Tibial nerve (tissue), 4 donors: ENCODE measurements around the gene YDJC. TPM values are rescaled to one million over a fixed set of nuclear protein-coding genes. Genes with fewer than 3 reads are reported as not detected.
A peak's percentile ranks its signal among the peaks of the same experiment; 100 is the strongest.
"Not testable (repeated sequence)": the region's sequence is repeated elsewhere in the genome, so short reads cannot be mapped to it uniquely, and the experiment has no call there.

Source experiments
- DNase-seq, 2 donors: peaks; one replicate each; pipeline ENCODE4 v3.0.0-alpha.2; 2019; ENCODE audit warnings: low spot score in 2 of 2
- H3K27ac ChIP-seq, 4 donors: fragments of 200-600 bp; sonication (generic) in 3 of 4; one replicate each; pipeline ENCODE4 v1.5.1; 2017 to 2019; ENCODE audit warnings: mild to moderate bottlenecking in 1 of 4
- H3K27me3 ChIP-seq, 2 donors: fragments of 200-600 bp; sonication (generic) in 1 of 2; one replicate each; pipeline versions ENCODE4 v1.5.1 to v1.6.0; 2017 to 2019
- H3K36me3 ChIP-seq, 3 donors: fragments of 200-600 bp; sonication (generic); one replicate each; pipeline ENCODE4 v1.5.1; 2018 to 2019
- H3K4me1 ChIP-seq, 4 donors: fragments of 200-600 bp; sonication (generic) in 3 of 4; one replicate each; pipeline ENCODE4 v1.5.1; 2017 to 2019
- H3K4me3 ChIP-seq, 4 donors: fragments of 200-600 bp; sonication (generic) in 3 of 4; one replicate each; pipeline ENCODE4 v1.5.1; 2017 to 2019; ENCODE audit warnings: mild to moderate bottlenecking in 1 of 4, moderate library complexity in 1 of 4
- H3K9me3 ChIP-seq, 4 donors: fragments of 200-600 bp; sonication (generic) in 3 of 4; one replicate each; pipeline ENCODE4 v1.5.1; 2017 to 2019
- EP300 ChIP-seq, 2 donors: sonication (generic); formaldehyde crosslinking; IDR thresholded peaks; one replicate each; pipeline ENCODE4 v1.6.1; 2017; ENCODE audit warnings: antibody characterized with exemption in 2 of 2, mild to moderate bottlenecking in 1 of 2
- POLR2A ChIP-seq, 2 donors: fragments of 450-650 bp; IDR thresholded peaks; one replicate each; pipeline ENCODE4 v1.6.1; 2017; ENCODE audit warnings: antibody characterized with exemption in 2 of 2, mild to moderate bottlenecking in 2 of 2, moderate library complexity in 2 of 2
- WGBS, 2 donors: methylation state at CpG; one replicate each; pipeline ENCODE4 v1.1.5; 2018; 5-methylcytosine and 5-hydroxymethylcytosine counted together
- total RNA-seq, 4 donors: library from RNA; depleted of rRNA; stranded (reverse); fragments of >200 nt; gene quantifications; one replicate each; pipeline ENCODE4 v1.1.0, GENCODE V29; 2016
- TF ChIP-seq, protein P1 (sequence below), 5 experiments: fragments of 200-600 bp in 3 of 5; fragments of 450-650 bp in 2 of 5; sonication (generic) in 3 of 5; IDR thresholded peaks; one replicate each; pipeline ENCODE4 v1.5.1; 2016 to 2019; ENCODE audit warnings: antibody characterized with exemption in 5 of 5, mild to moderate bottlenecking in 3 of 5, moderate library complexity in 2 of 5

The YDJC gene
- total RNA-seq, 4 donors from 2014 or later = 28.0 to 61.2 (median 36.0) TPM

DNA sequence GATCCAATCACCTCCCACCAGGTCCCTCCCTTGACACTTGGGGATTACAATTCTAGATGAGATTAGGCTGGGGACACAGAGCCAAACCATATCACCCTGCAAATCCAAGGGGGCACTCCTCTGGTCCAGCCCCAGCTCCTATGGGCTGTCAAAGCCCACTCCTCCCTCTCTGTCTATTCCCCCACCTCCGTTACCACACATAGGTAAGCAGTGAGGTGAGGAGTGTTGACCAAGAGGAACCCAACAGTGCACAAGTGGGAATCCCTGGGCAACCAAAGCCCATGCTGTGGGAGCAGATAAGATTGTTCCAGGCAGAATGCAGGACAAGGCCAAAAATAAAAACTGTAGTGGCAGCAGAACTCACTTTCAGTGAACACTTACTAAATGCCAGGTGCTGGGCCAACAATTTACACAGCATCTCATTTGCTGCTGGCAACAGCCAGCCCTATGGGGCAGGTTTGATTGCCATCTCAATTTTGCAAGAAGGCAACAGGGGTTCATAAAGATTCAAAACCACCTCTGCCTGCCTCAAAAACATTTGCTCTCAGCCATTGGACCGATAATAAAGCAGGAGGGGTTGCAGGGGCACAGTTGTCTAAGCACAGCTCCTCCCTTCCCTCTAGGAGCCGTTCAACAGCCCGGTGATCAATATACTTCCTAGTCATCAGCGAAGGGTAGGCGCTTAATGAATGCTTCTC is 21.1 kb upstream of the YDJC start:
- H3K36me3 ChIP-seq = peaks cover 0 to 22% (median 0%) of the 10 kb centered on the region in 3 donors
- H3K9me3 ChIP-seq = no peaks in the 10 kb centered on the region
- H3K4me3 ChIP-seq = peak overlapping the region in 2 of 4 donors; percentile 48 to 69
- H3K4me1 ChIP-seq = peaks cover 0 to 26% (median 11%) of the 10 kb centered on the region in 4 donors
- H3K27me3 ChIP-seq = no peaks in the 10 kb centered on the region
- H3K27ac ChIP-seq = no peak overlapping the region
- TF ChIP-seq, protein P1, sequence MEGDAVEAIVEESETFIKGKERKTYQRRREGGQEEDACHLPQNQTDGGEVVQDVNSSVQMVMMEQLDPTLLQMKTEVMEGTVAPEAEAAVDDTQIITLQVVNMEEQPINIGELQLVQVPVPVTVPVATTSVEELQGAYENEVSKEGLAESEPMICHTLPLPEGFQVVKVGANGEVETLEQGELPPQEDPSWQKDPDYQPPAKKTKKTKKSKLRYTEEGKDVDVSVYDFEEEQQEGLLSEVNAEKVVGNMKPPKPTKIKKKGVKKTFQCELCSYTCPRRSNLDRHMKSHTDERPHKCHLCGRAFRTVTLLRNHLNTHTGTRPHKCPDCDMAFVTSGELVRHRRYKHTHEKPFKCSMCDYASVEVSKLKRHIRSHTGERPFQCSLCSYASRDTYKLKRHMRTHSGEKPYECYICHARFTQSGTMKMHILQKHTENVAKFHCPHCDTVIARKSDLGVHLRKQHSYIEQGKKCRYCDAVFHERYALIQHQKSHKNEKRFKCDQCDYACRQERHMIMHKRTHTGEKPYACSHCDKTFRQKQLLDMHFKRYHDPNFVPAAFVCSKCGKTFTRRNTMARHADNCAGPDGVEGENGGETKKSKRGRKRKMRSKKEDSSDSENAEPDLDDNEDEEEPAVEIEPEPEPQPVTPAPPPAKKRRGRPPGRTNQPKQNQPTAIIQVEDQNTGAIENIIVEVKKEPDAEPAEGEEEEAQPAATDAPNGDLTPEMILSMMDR (IDR thresholded peaks at IDR 0.05) = no peak
- TF ChIP-seq POLR2A (IDR thresholded peaks at IDR 0.05) (no peak), EP300 (IDR thresholded peaks at IDR 0.05) (no peak)
- DNase-seq = no peak
- 19 to 20% methylated on average over 6 of the region's 6 CpGs for WGBS, 2 donors

- Histone ChIP-seq H3K27ac (no peak overlapping the region), H3K27me3 (no peaks in the 10 kb centered on the region), H3K4me1 (peaks cover 0 to 26% (median 11%) of the 10 kb centered on the region in 4 donors), H3K4me3 (no peak overlapping the region), H3K36me3 (peaks cover 0 to 28% (median 0%) of the 10 kb centered on the region in 3 donors), H3K9me3 (no peaks in the 10 kb centered on the region)
- WGBS, 2 donors = 94 to 99% methylated on average over 7 of the region's 7 CpGs
- no peak for DNase-seq
- TF ChIP-seq EP300 (IDR thresholded peaks at IDR 0.05) (no peak), POLR2A (IDR thresholded peaks at IDR 0.05) (no peak)
- TF ChIP-seq, protein P1 (IDR thresholded peaks at IDR 0.05) = no peak
Measured at GRCh38 chr22:21650280-21650679, 20.5 kb upstream of the YDJC start.

- Histone ChIP-seq H3K4me3 (no peak overlapping the region), H3K27me3 (no peaks in the 10 kb centered on the region), H3K36me3 (peaks cover 0 to 43% (median 0%) of the 10 kb centered on the region in 3 donors), H3K4me1 (peaks cover 0 to 31% (median 13%) of the 10 kb centered on the region in 4 donors), H3K27ac (no peak overlapping the region), H3K9me3 (no peaks in the 10 kb centered on the region)
- TF ChIP-seq, protein P1 (IDR thresholded peaks at IDR 0.05) = peak; percentile 74 to 83 (median 76)
- TF ChIP-seq EP300 (IDR thresholded peaks at IDR 0.05) = no peak
- 40% methylated on average over 13 to 14 of the region's 14 CpGs for WGBS, 2 donors
- peak; percentile 71 to 90 for DNase-seq
Measured at GRCh38 chr22:21646608-21647590, 17.1 kb upstream of the YDJC start.

GRCh38 chr22:21645513-21645912 is 15.7 kb upstream of the YDJC start:
- WGBS, 2 donors = 91 to 97% methylated on average over 6 of the region's 6 CpGs
- not testable (repeated sequence) for H3K9me3 ChIP-seq, DNase-seq, H3K27ac ChIP-seq, H3K27me3 ChIP-seq, H3K4me3 ChIP-seq
- H3K4me1 ChIP-seq = peaks cover 0 to 29% (median 8%) of the 10 kb centered on the region in 4 donors
- peaks cover 0 to 43% (median 0%) of the 10 kb centered on the region in 3 donors for H3K36me3 ChIP-seq

DNA sequence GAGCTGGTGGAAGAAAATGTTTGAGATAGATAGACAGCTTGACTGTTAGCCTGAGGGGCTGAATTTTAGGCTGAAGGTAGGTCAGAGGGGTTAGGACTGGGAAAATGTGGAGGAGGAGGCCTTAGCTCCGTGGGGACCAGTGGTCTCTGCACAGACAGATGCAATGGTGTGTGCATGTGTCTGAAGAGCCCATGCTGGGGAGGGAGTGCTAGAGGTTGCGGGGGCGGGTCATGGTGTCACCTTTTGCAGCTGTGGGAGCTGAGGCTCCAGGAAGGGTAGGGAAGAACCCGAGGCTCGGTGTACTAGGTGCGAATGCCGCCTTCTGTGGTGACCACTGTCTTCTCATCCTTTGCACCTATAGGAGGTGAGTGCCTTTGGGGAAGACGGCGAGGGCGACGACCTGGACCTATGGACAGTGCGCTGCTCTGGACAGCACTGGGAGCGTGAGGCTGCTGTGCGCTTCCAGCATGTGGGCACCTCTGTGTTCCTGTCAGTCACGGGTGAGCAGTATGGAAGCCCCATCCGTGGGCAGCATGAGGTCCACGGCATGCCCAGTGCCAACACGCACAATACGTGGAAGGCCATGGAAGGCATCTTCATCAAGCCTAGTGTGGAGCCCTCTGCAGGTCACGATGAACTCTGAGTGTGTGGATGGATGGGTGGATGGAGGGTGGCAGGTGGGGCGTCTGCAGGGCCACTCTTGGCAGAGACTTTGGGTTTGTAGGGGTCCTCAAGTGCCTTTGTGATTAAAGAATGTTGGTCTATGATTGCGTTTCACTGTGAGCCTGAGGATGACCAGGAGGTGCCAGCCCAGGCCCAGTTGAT is 13.9 kb upstream of the YDJC start:
- TF ChIP-seq, protein P1 (IDR thresholded peaks at IDR 0.05) = no peak
- TF ChIP-seq EP300 (IDR thresholded peaks at IDR 0.05) (no peak), POLR2A (IDR thresholded peaks at IDR 0.05) (no peak)
- Histone ChIP-seq H3K9me3 (no peaks in the 10 kb centered on the region), H3K27ac (no peak overlapping the region), H3K27me3 (no peaks in the 10 kb centered on the region), H3K36me3 (peaks cover 0 to 33% (median 0%) of the 10 kb centered on the region in 3 donors), H3K4me1 (peaks cover 0 to 29% (median 8%) of the 10 kb centered on the region in 4 donors), H3K4me3 (no peak overlapping the region)
- WGBS, 2 donors = 84 to 92% methylated on average over 19 to 22 of the region's 22 CpGs
- DNase-seq = no peak
